Activated CD4-positive, alpha-beta T cell treated with anti-CD3 and anti-CD28 coated beads, Interleukin-2, Interleukin-6, amounts not matched to agents 100 ng/mL and 50 ng/mL, durations not matched to agents 16 hours and 8 hours (primary cell): ENCODE data around the gene FCN1.
"Not testable (repeated sequence)": the region's sequence is repeated elsewhere in the genome, so short reads cannot be mapped to it uniquely, and the experiment has no call there.

Source experiments
- DNase-seq: peaks from one replicate; pipeline ENCODE4 v3.0.0-alpha.2; 2020

The FCN1 gene

GRCh38 chr9:134917431-134918373 is at the start of gene FCN1:
FCN1 (minus strand) TSS chr9:134917912; CDS start chr9:134917871, 41 bp downstream.
- DNase-seq = no peak

DNA sequence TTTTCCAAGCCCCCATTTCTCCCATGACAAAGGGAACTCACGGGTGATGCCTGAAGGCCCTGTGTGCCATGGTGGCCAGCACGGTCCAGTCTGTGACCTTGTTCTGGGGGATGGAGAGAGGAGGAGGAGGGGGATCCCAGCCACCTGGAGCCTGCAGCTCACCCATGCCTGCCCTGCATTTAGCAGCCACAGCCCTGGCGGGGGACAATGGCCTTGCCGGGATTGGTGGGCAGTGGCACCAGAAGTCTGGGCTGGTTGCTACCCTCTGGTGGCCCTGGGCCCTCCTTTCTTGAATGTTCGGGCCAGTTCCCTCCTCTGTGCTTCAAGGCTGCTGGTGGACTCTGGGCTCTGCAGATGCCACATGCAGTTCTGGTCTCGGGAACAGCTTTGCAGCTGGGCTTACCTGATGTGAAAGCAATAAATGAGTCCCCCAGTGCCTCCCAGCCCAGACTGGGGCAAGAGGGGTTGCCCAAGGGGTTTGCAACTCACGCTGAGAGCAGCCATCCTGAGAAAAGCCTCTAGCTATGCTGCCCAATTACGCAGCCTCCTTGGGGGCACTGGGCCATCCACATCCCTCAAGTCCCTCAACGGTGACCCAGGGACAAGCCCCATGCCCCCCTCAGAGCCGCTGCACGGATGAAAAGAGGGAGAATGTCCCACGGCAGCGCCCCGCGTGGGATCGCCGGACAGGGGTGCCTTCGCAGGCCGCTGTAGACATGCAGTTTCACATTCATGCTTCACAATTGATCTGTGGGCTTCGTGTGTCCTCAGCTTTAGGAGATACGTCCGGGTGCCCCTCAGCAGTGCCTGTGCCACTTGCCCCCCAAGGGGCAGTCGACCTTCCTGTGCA is 49.2 kb upstream of the FCN1 start:
- DNase-seq = no peak

DNA sequence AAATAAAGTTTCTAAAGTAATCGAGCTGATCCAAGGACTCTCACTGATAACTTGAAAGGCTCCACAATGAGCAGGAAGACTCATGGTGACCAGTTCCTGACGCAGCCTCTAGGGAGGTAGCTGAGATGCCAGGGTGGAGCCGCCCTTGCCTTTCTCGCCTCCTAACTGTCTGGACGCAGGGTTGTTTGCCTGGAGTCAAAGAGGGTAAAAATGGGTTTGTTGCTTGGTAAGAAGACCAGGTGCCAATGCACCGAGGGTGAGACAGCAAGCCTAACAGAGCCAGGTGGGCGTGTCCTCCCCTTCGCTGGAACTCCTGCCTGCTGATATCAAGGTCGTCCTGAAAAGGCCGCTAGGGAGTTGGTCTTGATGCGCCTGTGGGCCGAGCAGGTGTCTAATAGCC is 48.6 kb upstream of the FCN1 start:
- no peak for DNase-seq

GRCh38 chr9:134965851-134966250 is 48.1 kb upstream of the FCN1 start:
- no peak for DNase-seq

- no peak for DNase-seq
Measured at GRCh38 chr9:134965411-134965810, 47.7 kb upstream of the FCN1 start.

DNA sequence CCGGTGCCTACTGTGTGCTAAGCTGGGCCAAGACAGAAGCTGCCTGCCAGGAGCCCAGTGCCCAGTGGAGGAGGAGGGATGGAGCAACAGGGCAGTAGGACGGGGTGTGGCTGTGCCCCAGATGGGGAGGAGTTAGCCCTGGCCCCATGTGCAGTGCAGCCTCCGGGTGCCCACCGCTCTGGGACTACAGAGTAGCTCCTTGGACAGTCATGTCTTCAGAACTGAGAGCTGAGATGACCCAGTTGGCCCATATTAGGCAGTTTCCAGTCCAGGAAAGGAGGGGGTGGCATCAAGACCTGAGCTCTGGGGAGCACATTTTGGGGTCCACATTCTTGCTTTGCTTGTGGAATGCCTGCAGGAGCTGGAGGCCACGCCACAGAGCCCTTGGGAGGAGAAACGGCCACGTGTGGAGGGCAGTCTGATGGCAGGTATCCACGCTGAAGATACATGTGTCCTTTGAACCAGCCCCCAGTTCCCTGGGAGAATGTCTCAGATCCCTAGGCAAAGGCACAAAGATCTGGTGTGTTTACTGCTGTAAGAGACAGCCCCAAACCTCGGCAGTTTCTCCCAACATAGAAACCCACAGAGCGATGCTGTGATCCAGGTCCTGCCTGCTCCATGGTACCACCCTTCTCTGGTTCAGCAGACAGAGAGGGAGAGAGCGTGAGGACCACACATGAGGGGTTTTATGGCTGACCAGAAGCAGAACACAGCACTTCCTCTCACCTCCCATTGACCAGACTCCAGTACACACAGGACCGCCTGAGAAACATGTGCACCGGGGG is 46.8 kb upstream of the FCN1 start:
- no peak for DNase-seq

DNA sequence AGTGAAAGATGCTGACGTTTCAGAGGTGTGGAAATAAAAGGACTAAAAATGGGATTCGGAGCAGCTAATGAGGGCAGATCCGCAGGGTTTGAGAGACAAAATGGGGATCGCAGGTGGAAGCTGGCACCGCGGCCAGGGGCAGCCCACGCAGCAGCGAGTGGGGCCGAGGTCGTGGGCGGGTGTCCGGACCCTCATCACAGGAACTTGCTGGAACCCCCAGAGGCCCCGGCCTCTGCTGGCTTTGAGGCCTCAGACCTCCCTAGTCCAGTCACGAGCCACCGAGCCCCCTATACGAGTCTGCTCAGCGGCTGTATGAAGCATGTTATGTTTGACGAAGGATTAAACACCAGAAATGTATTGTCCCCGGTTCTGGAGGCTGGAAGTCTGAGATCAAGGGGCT is 45.8 kb upstream of the FCN1 start:
- DNase-seq = no peak

DNA sequence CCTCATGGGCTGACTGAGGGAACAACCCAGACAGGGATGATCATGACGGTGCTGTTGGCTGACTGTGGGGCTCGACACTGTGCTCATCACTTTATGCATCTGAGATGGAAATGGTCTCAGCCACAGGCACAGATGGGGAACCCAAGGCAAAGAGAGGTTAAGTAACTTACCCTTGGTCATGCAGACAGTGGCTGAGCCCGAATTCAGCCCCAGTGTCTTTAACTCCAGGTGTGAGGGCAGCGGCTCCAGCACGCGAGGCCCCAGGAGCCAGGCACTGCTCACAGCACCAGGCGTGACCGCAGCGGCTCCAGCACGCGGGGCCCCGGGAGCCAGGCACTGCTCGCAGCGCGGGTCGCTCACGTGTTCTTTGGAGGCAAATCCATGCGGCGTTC is 45.3 kb upstream of the FCN1 start:
- DNase-seq = no peak

- DNase-seq = no peak
Measured at GRCh38 chr9:134962065-134962972, 44.6 kb upstream of the FCN1 start.

DNA sequence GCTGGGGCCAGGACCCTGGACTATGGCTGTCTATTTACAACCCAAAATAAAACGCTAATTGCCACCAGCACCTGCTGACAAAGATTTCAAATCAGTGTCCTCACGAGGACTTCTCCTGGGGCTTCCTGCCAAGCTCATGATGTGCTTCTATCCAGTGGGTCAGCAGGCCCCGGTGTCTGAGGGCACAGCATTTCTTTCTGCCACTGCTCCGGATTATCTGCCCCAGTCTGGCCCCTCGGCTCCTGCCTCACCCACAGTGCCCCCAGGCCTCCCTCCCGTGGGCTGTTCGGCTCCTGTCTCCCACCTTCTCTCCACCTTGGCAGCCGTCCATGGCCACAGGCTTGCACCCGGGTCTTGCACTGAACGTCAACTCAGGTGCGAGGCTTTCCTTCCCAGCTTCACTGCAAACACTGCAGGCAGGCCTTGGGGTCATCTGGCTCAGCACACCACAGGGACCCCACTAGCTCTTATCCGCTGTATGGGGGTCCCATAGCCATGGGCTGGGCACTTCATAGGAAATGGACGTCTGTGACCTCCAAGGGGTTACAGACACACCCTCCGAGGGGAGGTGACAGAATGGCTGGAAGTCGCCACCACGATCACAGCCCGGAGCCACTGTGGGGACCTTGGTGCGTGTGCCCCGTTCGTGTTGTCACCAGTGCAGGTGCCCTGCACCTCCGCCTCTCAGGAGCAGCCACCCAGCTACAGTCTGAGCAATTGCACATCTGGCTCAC is 43.8 kb upstream of the FCN1 start:
- DNase-seq = no peak

DNA sequence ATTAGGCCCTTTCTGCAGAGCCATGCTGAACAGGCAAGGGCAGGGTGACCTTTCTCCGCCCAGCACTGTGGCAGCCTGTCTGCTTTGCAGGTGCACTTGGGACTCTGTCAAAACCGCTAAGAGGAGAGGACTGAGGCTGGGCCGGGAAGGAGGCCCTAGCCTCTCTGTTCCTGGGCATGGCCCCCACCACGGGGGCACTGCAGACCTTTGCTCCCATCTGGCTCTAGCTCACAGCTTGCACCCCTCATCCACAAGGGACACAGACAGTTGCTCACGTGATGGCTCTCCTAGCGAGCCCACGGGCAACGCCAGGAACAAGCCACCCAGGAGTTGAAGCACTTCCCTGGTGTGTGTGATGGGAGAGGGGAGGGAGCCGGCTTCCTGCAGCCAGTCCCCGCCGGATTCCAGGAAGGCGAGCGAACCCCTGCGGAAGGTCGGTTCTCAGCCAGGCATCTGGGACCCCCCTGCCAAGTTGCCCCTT is 43.0 kb upstream of the FCN1 start:
- no peak for DNase-seq

- no peak for DNase-seq
Measured at GRCh38 chr9:134959971-134960310, 42.2 kb upstream of the FCN1 start.

- DNase-seq = no peak
Measured at GRCh38 chr9:134959126-134959970, 41.6 kb upstream of the FCN1 start.

DNA sequence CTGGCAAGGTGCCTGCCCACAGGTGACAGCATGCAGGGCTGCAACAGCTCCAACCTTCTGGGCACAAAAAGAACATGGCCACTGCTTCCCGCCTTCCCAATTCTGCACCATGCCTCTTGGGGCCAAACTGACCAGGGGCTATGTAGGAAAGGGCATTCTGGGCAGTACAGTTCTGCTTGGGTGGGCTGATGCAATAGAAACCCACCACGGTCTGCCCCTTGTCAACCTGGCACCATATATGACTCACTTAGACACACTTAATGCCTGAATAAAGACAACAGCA is 40.2 kb upstream of the FCN1 start:
- no peak for DNase-seq

DNA sequence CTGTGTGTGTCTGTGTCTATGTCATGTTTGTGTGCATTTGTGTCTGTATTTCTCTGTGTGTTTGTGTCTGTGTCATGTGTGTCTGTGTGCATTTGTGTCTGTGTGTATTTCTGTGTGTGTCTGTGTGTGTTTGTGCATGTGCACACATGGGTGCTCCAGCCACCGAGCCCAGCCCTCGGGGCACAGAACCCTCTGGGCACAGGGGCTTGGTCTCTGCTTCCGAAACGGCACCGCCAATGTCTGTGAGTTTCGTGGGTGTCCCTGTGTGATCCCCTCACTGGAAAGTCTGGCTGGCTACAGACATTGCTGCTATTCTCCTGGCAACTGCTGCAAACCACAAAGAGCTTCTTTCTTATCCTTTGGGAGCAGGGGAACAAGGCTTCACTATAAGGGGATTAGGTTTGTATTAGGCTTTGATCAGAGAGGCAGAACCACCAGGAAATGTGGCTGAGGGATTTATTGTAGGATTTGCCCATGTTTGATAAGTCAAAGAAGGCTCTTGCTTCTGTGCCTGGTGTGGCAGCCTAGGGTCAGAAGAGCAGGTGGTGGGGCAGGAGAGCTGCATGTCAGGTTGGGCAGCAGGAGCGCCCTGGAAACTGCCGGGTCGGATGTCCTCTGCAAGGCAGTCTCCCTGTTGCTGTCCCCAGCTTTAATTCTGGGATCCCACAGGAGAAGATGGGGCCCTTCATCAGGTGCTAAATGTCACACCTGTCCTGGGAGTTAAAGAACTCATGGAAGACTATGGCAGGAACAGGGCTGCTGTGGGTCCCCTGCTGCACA is 39.6 kb upstream of the FCN1 start:
- no peak for DNase-seq

DNA sequence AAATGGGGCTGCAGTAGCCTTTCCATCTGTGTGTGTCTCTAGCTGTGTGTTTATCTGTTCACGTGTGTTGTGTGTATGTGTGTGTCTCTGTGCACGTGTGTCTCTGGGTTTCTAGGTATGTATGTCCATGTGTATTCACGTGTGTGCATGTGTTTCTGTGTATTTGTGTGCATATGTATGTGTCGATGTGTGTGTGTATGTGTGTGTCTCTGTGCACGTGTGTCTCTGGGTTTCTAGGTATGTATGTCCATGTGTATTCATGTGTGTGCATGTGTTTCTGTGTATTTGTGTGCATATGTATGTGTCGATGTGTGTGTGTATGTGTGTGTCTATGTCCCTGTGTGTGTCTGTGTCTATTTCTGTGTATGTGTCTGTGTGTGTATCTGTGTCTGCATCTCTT is 38.7 kb upstream of the FCN1 start:
- not testable (repeated sequence) for DNase-seq

DNA sequence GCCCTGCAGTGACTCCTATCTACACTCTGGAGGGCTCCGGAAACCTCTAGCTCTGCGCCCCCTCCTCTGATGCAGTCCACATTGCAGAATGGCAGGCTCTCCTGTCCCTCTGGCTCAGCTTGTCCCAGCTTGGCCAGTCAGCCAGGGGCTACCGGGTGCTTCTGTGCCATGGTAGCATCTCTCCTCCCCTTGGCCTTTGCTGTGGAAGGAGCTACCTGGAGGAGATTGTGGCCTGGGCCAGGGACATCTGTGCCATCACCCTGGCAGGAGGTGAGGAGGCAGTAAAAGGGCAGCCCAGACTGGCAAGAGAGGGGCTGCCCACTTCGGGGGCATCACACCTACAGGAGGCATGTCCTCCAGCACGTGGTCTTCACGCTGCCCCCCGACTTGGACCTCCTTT is 38.1 kb upstream of the FCN1 start:
- DNase-seq = no peak

- DNase-seq = no peak
Measured at GRCh38 chr9:134955156-134955555, 37.4 kb upstream of the FCN1 start.

- no peak for DNase-seq
Measured at GRCh38 chr9:134951994-134952393, 34.3 kb upstream of the FCN1 start.

- no peak for DNase-seq
Measured at GRCh38 chr9:134951461-134951860, 33.7 kb upstream of the FCN1 start.
